Measurements from ENCODE around the gene TRMT13.

DNA sequence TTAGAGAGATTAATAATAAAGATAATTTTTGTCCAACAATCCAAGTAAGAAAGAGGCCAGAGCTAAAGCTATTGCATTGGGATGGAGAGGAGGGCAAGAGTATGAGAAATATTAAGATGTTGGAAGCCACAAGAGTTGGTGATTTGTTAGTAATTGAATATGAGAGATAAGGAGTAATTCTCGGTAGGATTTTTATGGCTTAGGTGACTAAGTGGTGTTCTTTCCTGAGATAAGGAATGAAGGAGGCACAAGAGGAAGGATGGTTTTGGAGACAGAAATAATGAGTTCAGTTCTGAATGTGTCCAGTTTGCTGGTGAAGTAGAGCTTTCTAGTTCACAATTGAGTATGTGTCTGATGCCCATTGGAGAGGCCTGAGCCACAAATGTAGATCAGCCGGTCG lies 9.4 kb downstream of the TRMT13 start:
- no peak for TF ChIP-seq CTCF (IDR thresholded peaks at IDR 0.05)
- TF ChIP-seq POLR2AphosphoS5 (IDR thresholded peaks at IDR 0.05) = no peak
- no peak for TF ChIP-seq POLR2A (IDR thresholded peaks at IDR 0.05)
- TF ChIP-seq EP300 (IDR thresholded peaks at IDR 0.05) = no peak

All from stomach (tissue), 4 donors.